Activated CD4-positive, CD25-positive, alpha-beta regulatory T cell (primary cell): ENCODE results near the gene RAC3.
A peak's percentile ranks its signal among the peaks of the same experiment; 100 is the strongest.

Source experiments
- DNase-seq, 4 experiments: peaks; one replicate each; lab custom pipeline; 2025; lab: John Stamatoyannopoulos, UW

RAC3 gene

DNA sequence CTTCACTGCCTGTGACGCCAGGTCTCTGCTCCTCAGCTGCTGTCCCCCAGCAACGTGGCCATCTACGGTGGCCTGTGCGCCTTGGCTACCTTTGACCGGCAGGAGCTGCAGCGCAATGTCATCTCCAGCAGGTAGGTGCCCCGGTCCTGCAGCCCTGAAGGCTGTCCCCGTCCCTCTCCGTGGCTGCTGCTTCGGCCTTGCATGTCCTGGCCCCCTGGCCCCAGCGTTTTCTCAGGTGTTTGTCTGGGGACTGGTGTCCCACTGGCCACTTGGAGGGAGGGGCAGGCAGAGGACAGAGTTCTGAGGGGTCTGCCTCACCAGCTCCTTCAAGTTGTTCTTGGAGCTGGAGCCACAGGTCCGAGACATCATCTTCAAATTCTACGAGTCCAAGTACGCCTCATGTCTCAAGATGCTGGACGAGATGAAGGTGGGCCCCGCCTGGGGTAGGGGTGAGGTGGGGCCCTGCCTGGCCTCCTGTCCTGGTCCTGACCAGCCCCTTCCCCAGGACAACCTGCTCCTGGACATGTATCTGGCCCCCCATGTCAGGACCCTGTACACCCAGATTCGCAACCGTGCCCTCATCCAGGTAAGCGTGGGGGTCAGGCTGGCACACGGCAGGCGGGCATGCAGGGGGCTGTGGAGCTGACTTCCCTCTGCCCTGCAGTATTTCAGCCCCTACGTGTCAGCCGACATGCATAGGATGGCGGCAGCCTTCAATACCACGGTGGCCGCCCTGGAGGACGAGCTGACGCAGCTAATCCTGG lies 24.7 kb downstream of the RAC3 start:
- no peak for DNase-seq

DNA sequence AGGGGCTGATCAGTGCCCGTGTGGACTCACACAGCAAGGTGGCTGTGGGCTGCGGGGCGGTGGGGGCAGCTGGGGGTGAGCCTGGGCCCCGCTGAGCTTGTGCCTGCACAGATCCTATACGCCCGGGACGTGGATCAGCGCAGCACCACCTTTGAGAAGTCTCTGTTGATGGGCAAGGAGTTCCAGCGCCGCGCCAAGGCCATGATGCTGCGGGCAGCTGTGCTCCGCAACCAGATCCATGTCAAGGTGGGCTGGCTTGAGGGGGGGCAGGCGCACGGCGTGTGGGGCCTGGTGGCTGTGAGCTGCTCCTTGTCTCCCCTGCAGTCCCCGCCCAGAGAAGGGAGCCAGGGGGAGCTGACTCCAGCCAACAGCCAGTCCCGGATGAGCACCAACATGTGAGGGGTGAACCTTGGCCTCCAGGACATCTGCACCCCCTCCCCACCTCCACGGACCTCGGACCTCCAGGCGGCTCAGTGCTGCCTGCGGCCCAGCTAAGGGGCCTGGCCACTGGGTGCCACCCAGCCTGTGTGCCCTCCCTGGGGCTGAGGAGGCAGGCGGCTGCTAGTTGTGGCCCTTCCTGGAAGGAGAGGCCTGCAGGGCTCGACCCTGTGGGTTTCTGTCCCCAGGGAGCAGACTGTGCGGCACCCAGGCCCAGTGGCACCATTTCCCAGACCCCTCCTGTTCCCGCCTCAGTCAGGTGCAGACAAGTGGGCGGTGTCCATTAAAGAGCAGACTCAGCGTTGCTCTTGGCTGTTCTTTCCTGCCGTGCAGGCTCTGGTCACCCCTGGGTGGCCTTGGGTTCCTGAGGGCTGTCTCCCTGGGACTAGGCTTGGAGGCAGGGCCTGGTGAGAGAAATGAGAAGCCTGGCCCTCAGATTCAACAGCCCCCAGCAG lies 25.5 kb downstream of the RAC3 start:
- no peak for DNase-seq

DNA sequence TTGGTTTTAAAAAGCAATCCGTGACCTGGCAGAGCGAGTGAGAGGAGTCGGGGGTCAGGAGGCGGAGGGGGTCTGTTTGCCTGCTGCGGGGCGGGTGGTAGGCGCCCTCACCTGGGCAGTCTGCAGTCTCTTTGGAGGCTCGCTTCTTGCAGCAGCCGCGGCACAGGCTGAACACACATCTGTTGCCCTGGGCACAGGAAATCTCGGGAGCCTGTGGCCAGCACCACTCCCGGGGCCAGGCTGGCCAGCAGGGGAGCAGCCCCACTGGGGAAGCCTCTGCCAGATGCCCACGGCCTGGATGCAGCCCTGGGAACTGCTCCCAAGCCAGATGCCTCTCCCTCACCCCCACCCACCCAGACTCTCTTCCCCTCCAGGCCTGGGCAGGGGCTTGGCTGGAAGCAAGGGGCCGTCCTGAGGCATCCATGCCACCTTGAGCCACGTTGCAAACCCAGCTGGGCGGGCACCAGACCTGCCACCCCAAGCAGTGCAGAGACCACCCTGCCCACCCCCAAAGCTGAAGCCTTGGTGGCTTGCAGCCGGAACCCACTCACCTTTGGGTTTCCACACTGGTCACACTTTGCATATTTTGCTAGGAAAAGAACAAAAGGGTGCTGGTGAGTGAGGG lies 26.9 kb downstream of the RAC3 start:
- DNase-seq = no peak

DNA sequence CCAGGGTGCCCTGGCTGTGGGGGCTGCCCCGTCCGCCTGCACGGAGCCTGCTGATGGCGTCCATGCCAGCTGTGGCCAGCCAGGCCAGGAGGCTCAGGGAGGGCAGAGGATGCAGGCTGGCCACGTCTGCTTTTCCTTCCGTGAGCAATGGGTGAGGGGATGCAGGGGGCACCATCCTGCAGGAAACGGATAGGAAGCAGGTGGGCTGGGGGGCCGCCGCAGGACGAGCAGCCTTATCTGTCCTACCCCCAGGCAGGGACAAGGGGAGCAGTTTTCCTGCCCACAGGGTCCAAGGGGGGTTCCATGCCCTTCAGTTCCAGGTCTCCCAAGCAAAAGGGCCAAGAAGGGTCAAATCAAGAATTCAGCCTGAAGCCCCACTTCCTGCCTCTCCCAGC lies 27.4 kb downstream of the RAC3 start:
- no peak for DNase-seq

DNA sequence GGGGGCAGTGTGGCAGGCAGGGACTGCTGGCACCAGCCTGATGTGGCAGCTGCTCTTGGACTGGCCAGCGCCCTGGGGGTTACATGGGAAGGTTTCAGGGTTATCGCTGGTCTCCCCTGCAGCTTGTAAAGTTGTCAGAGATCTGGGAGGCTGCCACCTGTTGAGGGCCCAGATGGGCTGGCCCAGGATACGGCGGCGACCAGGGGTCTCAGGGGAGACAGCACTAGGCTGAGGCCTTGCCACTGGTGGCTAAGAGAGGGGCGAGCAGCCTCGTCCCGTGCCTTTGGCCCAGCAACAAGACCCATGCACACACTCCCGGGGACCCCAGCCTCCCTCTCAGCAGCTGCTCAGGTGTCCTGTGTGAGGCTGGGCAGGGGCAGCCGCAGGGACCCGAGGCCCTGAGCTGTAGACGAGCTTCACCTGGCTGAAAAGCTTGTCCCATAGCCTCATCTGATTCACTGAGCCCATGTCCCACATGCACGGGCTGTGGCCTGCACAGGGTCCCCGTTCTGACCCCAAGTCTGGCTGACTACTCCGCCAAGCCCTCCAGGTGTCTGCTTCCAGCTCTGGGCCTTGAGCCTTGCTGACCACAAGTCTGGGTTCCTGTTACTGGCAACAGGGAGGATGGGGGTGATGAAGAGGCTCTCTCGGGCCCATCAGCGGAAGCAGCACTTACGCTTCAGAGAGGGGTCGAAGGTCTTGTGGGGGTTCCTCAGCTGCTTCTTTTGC lies 28.0 kb downstream of the RAC3 start:
- DNase-seq = no peak

DNA sequence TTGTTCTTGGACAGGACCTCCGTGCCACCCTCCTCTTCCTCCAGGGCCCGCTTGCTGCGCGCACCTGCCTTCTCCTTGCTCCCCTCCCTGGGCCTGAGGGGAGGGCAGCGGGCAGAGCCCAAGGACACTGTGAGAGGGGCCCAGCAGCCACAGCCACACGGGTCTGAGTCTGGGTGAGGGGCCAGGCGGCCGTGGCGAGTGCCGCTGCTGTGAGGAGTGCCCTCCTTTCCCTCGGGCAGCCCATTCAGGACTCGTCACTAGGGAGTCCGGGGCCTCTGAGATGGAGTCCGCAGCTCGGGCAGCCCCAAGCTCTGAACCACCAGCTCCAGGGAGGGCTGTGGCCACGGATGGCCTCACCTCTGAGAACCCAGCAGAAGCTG lies 28.5 kb downstream of the RAC3 start:
- DNase-seq = no peak

DNA sequence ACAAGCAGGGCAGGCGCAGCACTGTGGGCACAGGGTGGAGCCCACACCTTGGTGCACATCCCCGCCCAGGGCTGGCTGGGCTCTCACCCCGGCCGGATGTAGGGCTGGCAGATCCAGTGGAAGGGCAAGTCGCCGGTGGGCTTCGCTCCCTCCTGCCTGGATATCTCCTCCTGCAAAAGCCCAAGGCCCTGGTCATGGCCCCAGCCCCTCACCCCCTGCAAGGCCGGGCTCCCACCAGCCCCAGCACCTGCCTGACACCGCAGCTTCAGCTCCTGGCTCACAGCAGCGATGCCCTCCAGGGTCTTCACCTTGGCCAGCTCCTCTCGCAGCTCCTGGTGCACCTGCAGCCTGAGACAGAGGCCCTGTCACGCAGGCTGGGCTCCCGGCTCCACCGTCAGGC lies 29.1 kb downstream of the RAC3 start:
- no peak for DNase-seq

DNA sequence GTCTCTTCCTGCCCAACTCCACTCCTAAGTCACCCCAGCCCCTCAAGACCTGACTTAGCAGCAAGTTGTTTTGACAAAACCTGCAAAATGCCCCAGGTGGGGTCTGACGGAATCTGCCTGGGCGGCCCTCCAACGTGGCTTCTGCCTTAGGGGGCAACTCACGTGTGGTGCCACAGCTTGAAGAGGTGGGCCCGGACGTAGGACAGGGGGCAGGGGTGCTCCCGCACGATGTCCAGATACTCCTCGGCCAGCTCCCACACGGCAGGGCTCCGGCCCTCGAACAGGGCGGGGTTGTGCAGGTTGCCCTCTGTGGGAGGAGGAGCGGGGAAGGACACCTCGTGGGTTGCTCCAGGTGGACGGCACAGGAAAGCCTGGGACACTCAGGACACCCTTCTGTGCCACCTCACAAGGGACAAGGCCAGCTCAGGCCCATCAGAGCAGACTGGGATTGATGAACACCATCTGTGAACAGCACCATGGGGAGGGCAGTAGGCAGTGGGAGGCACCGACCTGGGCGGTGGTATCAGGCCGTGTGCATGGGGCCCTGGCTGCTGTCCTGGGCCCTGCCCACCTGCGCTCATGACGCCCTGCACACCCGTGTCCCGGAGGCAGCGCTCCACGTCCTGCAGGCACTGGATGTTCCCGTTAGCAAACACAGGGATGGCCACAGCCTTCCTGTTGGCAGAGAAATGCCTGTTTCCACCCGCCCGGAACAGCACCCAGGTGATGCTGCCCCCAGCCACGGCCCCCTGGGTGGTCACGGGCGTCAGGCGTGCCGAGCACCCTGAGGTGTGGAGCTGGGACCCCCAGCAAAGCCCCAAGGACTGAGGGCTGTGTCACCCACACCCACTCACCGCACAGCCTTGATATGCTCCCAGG lies 29.8 kb downstream of the RAC3 start:
- no peak for DNase-seq

DNA sequence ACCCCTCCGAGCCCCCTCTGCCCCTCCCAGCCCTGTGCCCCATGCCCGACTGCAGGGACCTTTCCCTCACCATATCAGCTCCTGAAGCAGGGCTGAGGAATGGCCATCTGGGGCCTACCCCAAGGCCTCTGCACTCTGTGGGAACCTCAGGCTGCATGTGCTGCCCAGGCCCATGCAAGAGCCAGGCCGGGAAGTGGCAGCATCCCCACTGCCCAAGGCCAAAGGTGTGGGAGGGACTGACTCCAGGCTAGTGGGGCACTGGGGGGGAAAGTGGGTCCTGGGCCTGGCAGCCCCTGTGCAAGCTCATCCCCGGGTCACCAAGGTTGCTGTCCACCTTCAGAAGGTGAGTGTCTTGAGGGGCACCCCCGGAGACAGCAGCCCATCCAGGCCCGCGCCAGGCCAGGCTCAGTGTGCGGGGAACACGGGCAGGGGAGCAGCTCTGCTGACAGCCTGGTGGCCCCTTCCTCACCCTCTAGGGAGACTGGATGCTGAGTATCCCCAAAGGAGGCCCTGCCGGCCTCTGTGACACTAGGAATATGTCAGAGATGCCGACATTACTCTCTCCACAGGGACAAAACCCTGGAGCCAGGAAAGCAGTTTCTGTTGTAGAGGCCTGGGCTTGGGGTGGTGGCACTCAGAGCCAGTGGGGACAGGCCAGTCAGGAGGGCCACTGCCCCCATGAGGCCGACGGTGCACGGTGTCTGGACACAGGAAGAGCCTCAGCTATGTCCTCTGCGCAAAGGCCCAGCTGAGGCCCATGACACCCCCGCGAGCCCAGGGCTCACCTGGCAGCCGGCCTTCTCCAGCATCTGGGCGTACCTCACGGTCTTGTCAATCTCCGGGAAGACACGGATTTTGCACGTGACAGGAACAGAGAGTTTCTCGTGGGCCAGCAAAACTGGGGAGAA lies 30.9 kb downstream of the RAC3 start:
- no peak for DNase-seq

DNA sequence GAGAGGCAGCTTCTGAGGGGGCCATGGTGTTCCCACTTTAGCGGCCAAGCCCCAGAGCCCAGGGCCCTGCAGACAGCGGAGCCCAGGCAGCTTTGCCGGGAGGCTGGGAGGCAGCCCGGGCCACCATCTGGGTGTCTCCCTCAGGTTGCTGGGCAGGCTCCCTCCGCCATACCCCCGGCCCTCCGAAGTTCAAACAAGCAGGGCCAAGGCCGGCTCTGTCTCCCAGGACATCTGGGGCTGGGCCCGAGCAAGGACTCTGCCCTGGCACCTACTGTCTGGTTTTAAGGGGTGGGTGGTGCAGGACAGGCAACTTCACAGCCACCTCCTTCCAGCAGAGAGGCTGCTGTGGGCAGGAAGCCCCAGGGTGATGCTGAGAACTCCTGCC lies 31.5 kb downstream of the RAC3 start:
- DNase-seq = no peak

DNA sequence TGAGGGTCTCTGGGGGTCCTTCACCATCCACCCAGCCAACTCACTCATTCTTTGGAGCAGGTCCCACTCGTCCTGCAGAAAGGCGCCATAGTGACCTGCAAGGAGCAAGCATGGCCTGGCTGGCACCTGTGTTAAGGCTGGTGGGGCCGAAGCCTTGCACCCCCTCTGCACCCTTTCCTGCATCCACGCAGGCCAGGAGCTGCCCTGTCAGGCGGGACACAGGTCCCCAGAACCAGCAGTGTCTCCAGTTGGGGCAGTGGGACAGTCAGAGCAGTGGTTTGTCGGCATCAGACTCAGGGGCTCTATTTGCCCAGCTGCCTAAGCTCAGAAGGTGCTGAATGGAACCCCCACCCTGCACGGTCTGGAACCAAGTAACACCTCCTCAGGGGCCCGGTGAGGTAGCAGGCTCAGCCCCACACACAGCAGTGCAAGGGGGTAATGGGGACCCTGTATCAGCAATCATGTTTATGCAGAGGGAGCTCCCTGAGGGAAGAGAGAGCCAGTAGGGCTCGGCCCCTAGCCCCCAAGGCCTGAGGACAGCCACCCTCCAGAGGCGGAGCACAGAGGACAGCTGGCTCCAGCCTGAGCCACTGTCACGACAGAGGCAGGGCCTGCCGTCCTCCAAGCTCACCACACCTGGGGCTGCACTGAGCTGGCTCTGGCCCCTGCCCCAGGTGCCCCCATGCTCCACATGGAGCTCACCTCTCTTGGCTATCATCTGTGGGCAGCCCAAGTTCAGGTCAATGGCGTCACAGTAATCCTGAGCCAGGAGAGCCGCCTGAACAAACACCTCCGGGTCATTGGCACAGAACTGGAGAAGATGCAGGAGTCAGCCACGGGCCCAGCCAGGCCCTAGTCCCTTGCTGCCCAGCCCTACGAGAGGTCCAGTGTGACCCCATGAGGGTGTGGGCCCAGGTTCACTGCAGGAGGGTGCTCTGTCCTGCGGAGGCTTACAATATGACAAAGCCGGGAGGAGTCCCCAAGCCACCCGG lies 32.2 kb downstream of the RAC3 start:
- no peak for DNase-seq

DNA sequence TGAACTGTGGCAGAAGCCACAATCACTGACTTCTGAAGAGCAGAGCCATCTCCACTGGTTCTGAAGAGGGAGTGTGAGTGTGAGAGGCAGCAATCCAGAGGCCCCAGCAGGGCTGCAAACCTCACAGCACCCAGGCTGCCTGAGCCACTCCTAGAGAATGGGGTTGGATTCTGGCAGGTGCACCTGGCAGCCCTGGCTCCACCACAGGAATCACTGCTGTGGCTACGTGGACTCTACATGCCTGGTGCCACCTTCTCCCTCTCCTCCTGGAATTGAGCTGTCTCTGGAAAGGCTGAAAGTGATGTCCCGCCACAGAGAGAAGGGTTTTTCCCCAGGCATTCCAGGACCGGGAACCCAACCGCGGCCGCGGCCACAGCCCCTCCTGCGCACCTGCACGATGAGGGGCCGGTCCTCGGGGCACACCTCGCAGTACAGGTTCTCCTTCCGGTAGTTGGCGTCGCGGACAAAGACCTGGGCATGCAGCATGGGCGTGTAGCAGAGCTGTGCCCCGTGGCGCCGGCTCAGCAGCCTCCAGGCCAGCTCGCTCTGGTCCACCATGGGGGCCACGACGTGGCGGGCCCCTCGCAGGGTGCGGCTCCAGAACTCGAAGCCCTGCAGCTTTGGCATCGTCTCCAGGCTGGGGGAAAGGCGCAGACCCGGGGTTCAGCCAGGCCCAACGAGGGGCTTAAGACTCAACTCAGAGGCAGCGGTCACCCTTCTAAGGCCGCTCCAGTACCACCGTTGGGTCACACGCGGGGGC lies 33.1 kb downstream of the RAC3 start:
- DNase-seq = no peak

DNA sequence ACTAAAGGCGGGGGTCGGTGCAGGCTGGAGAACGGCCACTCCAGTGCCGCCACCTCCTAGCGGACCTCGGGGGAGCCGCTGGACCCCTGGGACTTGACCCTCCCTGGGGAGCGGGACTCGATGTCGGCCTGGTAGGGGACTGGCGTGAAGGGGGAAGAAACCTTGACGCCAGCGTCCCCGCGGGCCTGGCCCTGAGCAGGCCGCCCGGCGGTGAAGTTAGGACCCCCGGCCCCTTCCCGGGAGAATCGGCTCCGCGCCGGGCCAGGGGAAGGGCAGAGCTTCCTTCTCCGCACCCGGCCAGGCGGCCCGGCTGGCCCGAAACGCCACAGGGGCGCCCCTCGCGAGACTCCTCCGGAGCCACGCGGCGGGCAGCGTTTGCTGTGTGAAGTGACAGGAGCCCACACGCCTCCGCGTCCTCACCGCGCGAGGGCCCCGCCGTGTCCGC lies 33.7 kb downstream of the RAC3 start:
- DNase-seq = no peak

DNA sequence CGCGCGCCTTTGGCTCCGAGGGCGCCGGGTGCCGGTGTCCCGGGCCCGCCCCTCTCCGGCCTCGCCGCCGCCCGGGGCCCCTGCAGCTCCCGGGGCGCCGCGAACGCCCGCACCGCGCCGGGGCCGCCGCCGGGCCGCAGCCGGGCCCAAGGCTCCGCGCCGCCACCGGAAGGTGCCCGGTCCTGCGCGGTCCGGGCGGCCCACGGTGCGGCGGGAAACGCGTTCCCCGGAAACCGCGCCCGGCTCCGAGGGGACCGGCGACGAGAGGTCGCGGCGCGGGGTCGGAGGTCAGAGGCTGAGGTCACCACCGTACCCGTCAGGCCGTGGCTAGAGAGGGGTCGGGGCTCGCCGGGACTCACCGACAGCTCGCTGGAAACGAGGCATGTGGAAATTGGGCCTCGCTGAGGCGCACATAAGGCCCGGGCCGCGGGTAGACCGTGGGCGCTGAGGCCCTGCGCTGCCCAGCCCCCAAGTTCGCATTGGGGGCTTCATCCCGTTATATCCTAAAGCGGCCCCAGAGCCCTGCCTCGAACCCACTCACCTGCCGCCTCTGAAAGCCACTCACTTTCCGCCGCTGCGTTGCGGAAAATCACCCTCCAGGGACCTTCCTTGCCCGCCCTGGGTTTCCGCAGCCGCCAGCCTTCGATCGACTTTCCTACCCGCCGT lies 34.3 kb downstream of the RAC3 start, which contains the start of gene DUS1L:
Gene DUS1L, minus strand, starts transcription at position 167 of the 666 bp plus-strand sequence. CDS start 745 bp downstream, outside the sequence.
- peak; percentile 42 to 62 (median 50) for DNase-seq

DNA sequence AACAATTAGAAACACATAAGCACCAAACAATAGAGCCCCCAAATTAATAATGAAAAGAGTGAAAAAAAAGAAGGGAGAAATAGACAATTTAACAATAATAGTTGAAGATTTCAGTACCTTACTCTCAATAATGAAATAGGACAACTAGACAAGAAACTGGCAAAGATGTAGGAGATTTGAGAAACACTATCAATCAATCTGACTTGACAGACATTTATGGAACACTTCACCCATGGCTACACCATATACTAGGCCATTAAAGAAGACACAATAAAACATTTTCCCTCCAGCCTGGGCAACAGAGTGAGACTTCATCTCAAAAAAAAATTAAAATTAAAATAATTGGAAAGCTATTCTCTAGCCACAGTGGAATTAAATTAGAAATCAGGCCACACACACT lies 39.1 kb downstream of the RAC3 start:
- no peak for DNase-seq

DNA sequence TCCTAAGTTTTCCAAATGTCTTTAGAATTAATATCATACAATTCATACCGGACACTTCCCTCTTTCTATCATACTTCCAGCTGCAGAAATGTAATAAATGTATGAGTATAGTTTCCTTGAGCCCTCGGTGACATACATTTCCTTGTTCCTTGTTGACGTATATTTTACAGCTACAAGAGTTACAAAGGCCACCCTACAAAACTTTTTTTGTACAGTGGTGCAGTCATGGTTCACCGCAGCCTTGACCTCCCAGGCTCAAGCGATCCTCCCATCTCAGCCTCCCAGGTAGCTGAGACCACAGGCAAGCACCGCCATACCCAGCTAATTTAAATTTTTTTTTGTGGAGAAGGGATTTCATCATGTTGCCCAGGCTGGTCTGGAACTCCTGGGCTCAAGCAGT lies 41.3 kb downstream of the RAC3 start:
- no peak for DNase-seq

DNA sequence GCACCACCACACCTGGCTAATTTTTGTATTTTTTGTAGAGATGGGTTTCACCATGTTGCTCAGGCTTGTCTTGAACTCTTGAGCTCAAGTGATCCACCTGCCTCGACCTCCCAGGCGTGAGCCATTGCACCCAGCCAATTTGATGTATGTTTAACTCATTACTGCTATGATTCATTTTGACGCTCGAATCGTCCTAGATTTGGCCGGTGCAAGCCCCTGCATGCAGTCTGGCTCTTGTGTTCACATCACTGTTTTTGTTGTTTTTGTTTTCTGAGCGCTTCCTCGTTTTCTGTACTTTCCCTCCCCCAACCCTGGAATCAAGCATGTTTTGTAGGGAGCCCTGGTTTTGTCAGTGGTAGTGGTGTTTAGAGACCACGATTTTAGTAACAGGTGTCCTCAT lies 42.0 kb downstream of the RAC3 start:
- DNase-seq = no peak
